Brain microvascular endothelial cell (primary cell): Measurements from ENCODE around the gene PTPRD.

ENCODE experiments used
- DNase-seq: peaks from one replicate; pipeline ENCODE4 v3.0.0-alpha.2; 2020
- H3K27ac ChIP-seq: fragments of 250-450 bp; sonication (Bioruptor Pico); 2 replicates; pipeline ENCODE4 v1.5.1; 2020; ENCODE audit warnings: mild to moderate bottlenecking, moderate library complexity
- H3K27me3 ChIP-seq: fragments of 250-450 bp; sonication (Bioruptor Pico); replicated peaks from 2 replicates; pipeline ENCODE4 v1.5.1; 2020; ENCODE audit warnings: mild to moderate bottlenecking
- H3K36me3 ChIP-seq: fragments of 250-450 bp; sonication (Bioruptor Pico); replicated peaks from 2 replicates; pipeline ENCODE4 v1.5.1; 2020; ENCODE audit warnings: mild to moderate bottlenecking
- H3K4me3 ChIP-seq: 2 replicates; pipeline ENCODE4 v1.5.1; 2011; ENCODE audit warnings: low read depth, mild to moderate bottlenecking, control low read depth, low read length, moderate library complexity
- in situ Hi-C: cut with HindIII; loops from 2 replicates; pipeline ENCODE4 v1.10.0; 2017; ENCODE audit warnings: low sequenced_read_pairs, low pct_ligation_motif_present
- TF ChIP-seq, protein P1 (sequence below): IDR thresholded peaks from 2 replicates; pipeline ENCODE4 v1.5.1; 2011; ENCODE audit warnings: low read depth, mild to moderate bottlenecking, moderate library complexity, low read length, control low read depth, inconsistent platforms; ENCODE audit errors: missing control alignments

The PTPRD gene

DNA sequence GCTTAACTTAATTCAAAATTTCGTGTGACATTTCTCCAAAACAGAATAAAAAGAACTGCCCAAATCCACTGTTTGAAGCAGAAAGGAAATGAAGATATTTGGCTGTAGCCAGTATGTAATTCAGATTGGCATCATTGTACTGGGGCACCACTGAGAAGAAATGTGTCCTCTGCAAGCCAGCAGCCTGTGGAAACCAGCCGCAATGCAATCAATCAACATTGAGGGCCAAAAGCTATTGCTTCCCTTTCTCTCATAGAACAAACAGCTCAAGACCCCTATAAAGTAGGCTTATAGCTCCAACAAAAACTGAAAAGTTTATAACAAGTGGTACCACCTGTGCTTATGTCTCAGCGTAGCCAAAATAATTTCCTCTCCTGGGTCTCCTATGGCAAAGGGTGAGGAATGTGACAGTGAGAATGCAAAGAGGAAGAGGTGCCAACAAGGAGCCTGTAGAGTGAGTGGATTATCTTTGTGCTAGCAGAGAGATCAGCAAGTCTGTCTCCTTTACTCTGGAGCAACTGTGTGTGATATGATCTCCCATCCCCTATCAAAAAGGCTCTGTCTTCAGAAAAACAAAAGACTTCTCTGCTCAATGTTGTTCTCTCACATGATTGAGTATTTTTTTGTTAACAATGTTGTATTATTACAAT is 1740.9 kb downstream of the PTPRD start:
- TF ChIP-seq, protein P1, sequence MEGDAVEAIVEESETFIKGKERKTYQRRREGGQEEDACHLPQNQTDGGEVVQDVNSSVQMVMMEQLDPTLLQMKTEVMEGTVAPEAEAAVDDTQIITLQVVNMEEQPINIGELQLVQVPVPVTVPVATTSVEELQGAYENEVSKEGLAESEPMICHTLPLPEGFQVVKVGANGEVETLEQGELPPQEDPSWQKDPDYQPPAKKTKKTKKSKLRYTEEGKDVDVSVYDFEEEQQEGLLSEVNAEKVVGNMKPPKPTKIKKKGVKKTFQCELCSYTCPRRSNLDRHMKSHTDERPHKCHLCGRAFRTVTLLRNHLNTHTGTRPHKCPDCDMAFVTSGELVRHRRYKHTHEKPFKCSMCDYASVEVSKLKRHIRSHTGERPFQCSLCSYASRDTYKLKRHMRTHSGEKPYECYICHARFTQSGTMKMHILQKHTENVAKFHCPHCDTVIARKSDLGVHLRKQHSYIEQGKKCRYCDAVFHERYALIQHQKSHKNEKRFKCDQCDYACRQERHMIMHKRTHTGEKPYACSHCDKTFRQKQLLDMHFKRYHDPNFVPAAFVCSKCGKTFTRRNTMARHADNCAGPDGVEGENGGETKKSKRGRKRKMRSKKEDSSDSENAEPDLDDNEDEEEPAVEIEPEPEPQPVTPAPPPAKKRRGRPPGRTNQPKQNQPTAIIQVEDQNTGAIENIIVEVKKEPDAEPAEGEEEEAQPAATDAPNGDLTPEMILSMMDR, result no peak
- H3K27me3 ChIP-seq, result no peaks in the 10 kb centered on the region
- in situ Hi-C loops, result no loop called here

DNA sequence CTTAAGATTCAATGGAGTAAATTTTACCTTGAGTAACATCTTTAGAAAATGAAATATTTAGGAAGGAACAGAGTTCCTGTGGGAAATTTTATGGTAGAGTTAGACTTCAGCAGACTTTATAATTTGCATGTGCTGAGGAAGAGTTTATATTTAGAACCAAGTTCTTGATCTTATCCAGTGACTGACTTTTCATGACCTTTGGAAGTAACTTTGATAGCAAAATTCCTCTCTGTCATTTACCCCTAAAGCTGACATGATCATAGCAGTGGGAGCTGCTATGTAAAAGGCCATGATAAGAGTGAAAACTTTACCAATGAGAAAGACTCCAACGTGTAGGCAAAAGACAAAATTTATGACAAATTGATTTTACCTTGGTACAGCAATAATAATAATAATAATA is 1741.4 kb downstream of the PTPRD start:
- H3K4me3 ChIP-seq, result no peak overlapping the region
- no peak overlapping the region for H3K27ac ChIP-seq
- TF ChIP-seq, protein P1, result no peak
- H3K27me3 ChIP-seq, result no peaks in the 10 kb centered on the region
- no peaks in the 10 kb centered on the region for H3K36me3 ChIP-seq
- DNase-seq, result no peak
- in situ Hi-C loops, result no loop called here

More for the DNA sequence above, 1740.9 kb downstream of the PTPRD start:
- DNase-seq, result no peak
- H3K4me3 ChIP-seq, result no peak overlapping the region
- no peaks in the 10 kb centered on the region for H3K36me3 ChIP-seq
- no peak overlapping the region for H3K27ac ChIP-seq

DNA sequence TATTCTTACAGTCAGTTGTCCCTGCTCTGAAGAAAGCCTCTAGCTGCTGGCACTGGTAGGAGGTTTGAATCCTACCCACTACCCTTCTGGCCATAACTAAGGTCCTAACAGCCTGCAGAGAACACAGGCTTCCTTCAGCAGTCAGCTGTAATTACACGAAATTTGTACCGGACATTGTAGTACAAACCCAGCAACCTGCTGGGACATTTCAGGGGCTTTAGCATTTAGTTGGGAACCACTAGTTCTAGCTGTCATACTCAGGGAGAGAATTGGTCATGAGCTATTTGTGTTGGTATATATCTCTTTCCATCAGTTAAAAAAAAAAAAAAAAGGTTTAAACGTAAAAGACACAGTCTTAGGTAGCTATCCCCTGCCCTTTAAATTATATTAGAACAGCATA is 1743.0 kb downstream of the PTPRD start:
- no peaks in the 10 kb centered on the region for H3K36me3 ChIP-seq
- H3K27ac ChIP-seq, result no peak overlapping the region
- TF ChIP-seq, protein P1, result no peak
- in situ Hi-C loops, result no loop called here
- no peak for DNase-seq
- H3K27me3 ChIP-seq, result no peaks in the 10 kb centered on the region
- no peak overlapping the region for H3K4me3 ChIP-seq

DNA sequence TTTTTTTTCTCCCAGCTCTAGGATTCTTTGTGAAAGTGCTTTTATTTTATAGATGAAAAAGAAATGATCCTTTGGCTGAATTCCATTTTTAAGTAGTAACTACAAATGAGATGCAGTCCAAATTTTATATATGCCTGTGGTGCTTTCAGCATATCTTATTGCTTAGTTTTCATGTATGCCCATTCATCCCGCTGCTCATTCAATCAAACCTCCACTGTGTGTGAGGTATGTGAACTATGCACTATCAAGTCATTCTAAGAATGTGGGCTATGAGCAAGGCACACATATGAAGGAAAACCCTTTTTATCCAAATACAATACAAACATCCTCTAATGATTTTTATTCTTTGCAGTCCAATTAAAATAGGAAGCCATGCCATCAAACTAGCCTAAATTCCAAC is 1744.2 kb downstream of the PTPRD start:
- Histone ChIP-seq H3K36me3 (no peaks in the 10 kb centered on the region), H3K27me3 (no peaks in the 10 kb centered on the region), H3K27ac (no peak overlapping the region), H3K4me3 (no peak overlapping the region)
- TF ChIP-seq, protein P1, result no peak
- DNase-seq, result peak; percentile 47
- in situ Hi-C loops, result no loop called here

DNA sequence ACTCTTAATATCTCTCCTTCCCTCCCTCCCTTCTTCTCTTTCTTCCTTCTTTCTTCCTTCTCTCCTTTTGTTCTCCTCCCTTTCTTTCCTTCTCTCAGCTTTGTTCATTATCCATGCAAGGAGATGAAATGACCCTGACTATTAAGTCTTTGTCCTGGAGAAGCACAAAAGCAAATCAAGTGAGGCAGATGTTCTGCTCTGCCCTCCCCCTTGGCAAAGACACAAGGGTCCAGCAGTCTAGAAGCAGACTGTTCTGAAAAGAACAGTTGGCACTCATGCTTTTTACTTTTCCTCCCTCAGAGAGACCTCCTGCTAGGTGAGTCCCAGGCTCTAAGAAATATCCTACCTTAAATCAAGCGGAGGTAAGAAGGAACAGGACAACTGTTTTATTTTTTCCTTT is 1745.7 kb downstream of the PTPRD start:
- Histone ChIP-seq H3K27me3 (no peaks in the 10 kb centered on the region), H3K27ac (no peak overlapping the region), H3K4me3 (no peak overlapping the region), H3K36me3 (no peaks in the 10 kb centered on the region)
- TF ChIP-seq, protein P1, result no peak
- DNase-seq, result no peak
- in situ Hi-C loops, result no loop called here

DNA sequence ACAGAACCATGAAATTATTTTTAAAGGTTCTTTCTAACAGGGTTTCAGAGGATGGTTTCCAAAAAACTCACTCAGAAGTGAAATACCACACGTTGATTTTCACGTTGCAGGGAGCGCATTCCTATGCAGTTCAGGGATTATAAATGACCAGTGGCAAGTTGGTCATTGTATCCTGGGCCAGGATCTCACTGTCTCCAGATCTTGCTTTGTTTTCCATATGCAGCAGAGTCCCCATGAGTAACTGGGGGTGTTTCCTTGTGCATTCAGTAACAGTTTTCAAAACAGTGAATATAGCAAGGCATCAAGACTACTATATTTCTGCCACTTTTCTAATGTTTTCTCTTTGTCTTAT is 1748.3 kb downstream of the PTPRD start:
- DNase-seq, result no peak
- no peak overlapping the region for H3K4me3 ChIP-seq
- no peaks in the 10 kb centered on the region for H3K27me3 ChIP-seq
- no peak overlapping the region for H3K27ac ChIP-seq
- H3K36me3 ChIP-seq, result no peaks in the 10 kb centered on the region
- in situ Hi-C loops, result no loop called here
- TF ChIP-seq, protein P1, result no peak
